Measurements from ENCODE around the gene EPG5.

Gene EPG5

GRCh38 chr18:45876161-45876560 is 91.0 kb downstream of the EPG5 start:
- no peak for DNase-seq (ENCODE audit: low read depth in 2 of 2)
- TF ChIP-seq CTCF (IDR thresholded peaks at IDR 0.05; ENCODE audit: low read depth, low read length), result no peak
- no peak overlapping the region for H3K4me3 ChIP-seq (replicated peaks in 1 of 2; ENCODE audit: low read depth in 2 of 2, low read length in 2 of 2)

GRCh38 chr18:45874491-45875184 is 92.5 kb downstream of the EPG5 start:
- DNase-seq (ENCODE audit: low read depth in 2 of 2), result peak in 1 of 2 donors; percentile 43
- no peak overlapping the region for H3K4me3 ChIP-seq (replicated peaks in 1 of 2; ENCODE audit: low read depth in 2 of 2, low read length in 2 of 2)
- no peak for TF ChIP-seq CTCF (IDR thresholded peaks at IDR 0.05; ENCODE audit: low read depth, low read length)

DNA sequence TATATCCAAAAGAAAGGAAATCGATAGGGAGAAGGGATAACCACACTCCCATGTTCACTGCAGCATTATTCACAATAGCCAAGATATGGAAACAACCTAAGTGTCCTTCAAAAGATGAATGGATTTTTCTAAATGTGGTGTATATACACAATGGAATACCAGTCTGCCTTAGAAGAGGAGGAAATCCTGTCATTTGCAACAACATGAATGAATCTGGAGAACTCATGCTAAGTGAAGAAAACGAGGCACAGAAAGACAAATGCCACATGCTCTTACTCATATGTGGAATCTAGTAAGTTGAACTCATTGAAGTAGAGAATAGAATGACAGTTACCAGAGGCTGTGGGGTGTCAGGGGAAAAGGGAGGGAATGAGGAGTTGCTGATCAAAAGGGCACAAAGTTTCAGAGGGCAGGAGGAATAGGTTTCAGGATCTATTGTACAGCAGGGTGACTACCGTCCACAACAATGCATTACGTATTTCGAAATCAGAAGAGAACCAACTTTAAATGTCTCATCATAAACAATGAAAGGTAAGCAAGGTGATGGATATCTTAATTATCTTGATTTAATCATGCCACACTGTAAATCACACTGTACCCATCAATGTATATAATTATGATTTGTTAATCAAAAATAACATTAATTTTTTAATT is 95.6 kb downstream of the EPG5 start:
- peak in 1 of 2 donors; percentile 64 for DNase-seq (ENCODE audit: low read depth in 2 of 2)
- no peak for TF ChIP-seq CTCF (IDR thresholded peaks at IDR 0.05; ENCODE audit: low read depth, low read length)
- no peak overlapping the region for H3K4me3 ChIP-seq (replicated peaks in 1 of 2; ENCODE audit: low read depth in 2 of 2, low read length in 2 of 2)

DNA sequence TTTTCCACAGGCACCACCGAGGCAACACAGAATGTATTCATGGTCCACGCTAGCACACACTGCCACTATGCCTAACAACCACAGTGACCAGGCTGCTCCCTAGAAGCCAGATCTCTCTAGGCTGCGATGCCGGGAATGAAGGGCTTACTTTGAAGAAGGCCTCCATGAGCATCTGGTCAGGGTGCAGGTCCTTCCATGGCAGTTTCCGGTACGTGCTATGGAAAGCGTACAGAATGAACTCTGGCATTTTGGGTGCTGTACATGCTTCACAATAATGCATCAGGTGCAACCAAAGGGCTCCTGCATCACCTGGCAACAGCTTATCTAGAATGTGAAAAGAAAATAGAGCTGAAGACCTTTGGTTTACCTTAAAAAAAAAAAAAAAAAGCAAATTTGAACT is 96.7 kb downstream of the EPG5 start:
- TF ChIP-seq CTCF (IDR thresholded peaks at IDR 0.05; ENCODE audit: low read depth, low read length), result no peak
- no peak overlapping the region for H3K4me3 ChIP-seq (replicated peaks in 1 of 2; ENCODE audit: low read depth in 2 of 2, low read length in 2 of 2)
- DNase-seq (ENCODE audit: low read depth in 2 of 2), result no peak

DNA sequence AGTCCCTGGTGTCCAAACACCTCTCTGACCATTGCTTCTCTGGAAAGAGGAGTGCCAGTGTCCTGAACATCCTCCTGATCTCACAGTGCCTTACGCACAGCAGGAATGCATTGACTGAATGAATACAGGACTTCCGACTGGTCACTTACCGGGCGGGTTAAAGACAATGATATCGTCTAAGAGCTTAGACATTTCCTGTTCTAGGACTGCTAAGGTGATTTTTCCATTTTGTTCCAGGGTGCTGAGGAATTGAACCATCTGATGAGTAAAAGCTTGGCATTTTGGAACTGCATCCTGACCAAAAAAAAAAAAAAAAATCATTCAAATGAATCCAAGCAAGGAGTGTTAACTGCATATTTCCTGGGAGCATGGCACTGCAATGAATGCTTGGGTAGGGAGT is 101.7 kb downstream of the EPG5 start:
- no peak overlapping the region for H3K4me3 ChIP-seq (replicated peaks in 1 of 2; ENCODE audit: low read depth in 2 of 2, low read length in 2 of 2)
- peak in 1 of 2 donors; percentile 77 for DNase-seq (ENCODE audit: low read depth in 2 of 2)
- no peak for TF ChIP-seq CTCF (IDR thresholded peaks at IDR 0.05; ENCODE audit: low read depth, low read length)

DNA sequence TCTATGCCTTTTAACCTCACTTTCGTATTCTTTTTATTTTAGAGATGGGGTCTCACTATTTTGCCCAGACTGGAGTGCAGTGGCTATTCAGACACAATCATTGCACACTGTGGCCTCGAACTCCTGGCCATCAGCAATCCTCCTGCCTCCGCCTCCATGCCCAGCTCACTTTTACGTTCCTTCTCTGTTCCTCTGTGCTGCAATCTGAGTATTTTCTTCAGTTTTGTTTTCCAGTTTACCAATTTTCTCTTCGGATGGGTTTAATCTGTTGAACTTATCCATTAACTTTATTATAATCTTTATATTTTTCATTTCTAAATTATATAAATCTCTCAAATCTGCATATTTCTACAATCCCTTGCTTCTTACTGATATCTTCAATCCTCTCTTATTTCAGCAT is 103.0 kb downstream of the EPG5 start:
- H3K4me3 ChIP-seq (replicated peaks in 1 of 2; ENCODE audit: low read depth in 2 of 2, low read length in 2 of 2), result no peak overlapping the region

More for the DNA sequence above, 103.0 kb downstream of the EPG5 start:
- DNase-seq (ENCODE audit: low read depth in 2 of 2), result no peak
- no peak for TF ChIP-seq CTCF (IDR thresholded peaks at IDR 0.05; ENCODE audit: low read depth, low read length)
